GM21367 (cell line): ENCODE data around the gene RBM34.
"Not testable (repeated sequence)": the region's sequence is repeated elsewhere in the genome, so short reads cannot be mapped to it uniquely, and the experiment has no call there.

Experiments used
- ATAC-seq: cut with Tn5 transposase; IDR thresholded peaks from one replicate; pipeline ENCODE4 v1.9.1; 2021; ENCODE audit not compliant: unreplicated experiment

Gene RBM34

GRCh38 chr1:235113183-235113917, 47.7 kb downstream of the RBM34 start:
- ATAC-seq, result no peak

- no peak for ATAC-seq
Observed at GRCh38 chr1:235112297-235113182, 48.5 kb downstream of the RBM34 start.

- ATAC-seq, result no peak
Observed at GRCh38 chr1:235111107-235111506, 49.9 kb downstream of the RBM34 start.

GRCh38 chr1:235108876-235109275, 52.2 kb downstream of the RBM34 start:
- ATAC-seq, result no peak

GRCh38 chr1:235108185-235108593, 52.9 kb downstream of the RBM34 start:
- no peak for ATAC-seq

- no peak for ATAC-seq
Observed at GRCh38 chr1:235107368-235108184, 53.5 kb downstream of the RBM34 start.

GRCh38 chr1:235106457-235106856, 54.6 kb downstream of the RBM34 start:
- ATAC-seq, result no peak

- ATAC-seq, result peak; percentile 84
Observed at GRCh38 chr1:235105051-235106043, 55.7 kb downstream of the RBM34 start.

GRCh38 chr1:235102993-235103411, 58.0 kb downstream of the RBM34 start:
- ATAC-seq, result no peak

GRCh38 chr1:235102259-235102582, 58.8 kb downstream of the RBM34 start:
- ATAC-seq, result no peak

- no peak for ATAC-seq
Observed at GRCh38 chr1:235101558-235102258, 59.3 kb downstream of the RBM34 start.

- ATAC-seq, result no peak
Observed at GRCh38 chr1:235100194-235100772, 60.8 kb downstream of the RBM34 start.

GRCh38 chr1:235098991-235099390, 62.1 kb downstream of the RBM34 start:
- ATAC-seq, result no peak

- ATAC-seq, result no peak
Observed at GRCh38 chr1:235098547-235098946, 62.5 kb downstream of the RBM34 start.

- ATAC-seq, result not testable (repeated sequence)
Observed at GRCh38 chr1:235097501-235097900, 63.5 kb downstream of the RBM34 start.

GRCh38 chr1:235095938-235096562, 65.0 kb downstream of the RBM34 start:
- ATAC-seq, result no peak

GRCh38 chr1:235093696-235094592, 67.1 kb downstream of the RBM34 start:
- peak; percentile 64 for ATAC-seq
